AML-193 (cell line): ENCODE measurements around the gene NOSTRIN.
"Not testable (repeated sequence)": the region's sequence is repeated elsewhere in the genome, so short reads cannot be mapped to it uniquely, and the experiment has no call there.

Source experiments
- DNase-seq, 2 experiments: peaks; one replicate each; lab custom pipeline; 2025; lab: John Stamatoyannopoulos, UW

Gene NOSTRIN

DNA sequence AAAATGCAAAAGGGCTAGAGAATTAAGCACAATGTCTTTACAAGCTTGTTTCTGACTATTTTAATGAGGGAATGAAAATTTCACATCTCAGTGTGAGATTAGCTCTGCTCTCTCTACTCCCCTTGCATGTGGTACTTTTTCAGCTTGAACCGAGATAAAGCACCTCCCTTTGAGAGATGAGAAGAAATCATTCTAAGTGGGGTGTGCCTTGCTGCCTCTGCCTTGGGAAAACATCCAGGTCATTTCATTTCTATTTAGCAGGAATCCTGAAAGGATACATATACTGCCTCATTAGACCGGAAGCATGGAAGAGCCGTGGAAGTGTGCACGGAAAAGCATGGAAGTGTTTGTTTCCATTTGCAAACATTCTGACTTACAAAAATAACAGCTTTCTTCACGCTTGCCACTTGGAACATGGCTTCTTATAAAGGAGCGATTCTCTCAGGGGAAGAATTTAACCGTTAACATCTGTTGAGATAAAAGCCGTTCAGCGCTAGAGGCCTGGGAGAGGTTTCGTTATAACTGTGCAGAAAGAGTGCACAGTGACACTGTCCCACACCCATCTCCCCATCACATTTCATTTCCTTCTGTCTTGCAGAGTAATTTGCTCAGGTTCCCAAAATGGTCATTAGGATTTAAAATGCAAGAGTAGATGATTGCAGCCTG, 16.7 kb downstream of the NOSTRIN start:
- no peak for DNase-seq

DNA sequence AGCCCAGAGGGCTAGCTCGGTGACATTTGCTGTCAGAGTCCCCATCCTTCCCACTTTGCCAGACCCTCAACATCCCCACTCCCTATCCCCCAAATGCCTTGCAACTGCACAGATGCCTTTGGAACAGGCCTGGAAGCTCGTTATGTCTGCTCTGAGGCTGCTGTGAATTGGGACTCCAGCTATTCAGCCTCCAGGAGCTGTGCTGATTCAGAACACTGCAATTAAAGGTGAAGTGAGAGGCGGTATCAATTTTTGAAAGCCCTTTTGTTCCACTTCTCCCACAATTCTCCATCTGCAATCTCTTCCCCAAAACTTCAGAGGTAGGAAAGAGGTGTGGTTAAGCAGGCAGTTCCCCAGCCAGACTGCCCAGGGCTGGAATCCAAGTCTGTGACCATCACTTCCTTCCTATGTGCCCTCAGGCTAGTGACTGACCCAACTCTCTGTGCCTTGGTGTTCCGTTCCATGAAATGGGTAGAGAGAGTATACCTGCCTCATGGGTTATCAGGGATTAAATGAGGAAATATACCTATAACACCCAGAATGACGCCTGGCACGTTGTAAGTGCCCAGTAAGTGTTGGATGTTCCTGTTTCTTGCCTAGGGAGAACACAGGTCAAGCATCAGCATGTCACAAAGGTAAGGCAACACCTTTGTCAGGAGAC, 17.5 kb downstream of the NOSTRIN start:
- no peak for DNase-seq

DNA sequence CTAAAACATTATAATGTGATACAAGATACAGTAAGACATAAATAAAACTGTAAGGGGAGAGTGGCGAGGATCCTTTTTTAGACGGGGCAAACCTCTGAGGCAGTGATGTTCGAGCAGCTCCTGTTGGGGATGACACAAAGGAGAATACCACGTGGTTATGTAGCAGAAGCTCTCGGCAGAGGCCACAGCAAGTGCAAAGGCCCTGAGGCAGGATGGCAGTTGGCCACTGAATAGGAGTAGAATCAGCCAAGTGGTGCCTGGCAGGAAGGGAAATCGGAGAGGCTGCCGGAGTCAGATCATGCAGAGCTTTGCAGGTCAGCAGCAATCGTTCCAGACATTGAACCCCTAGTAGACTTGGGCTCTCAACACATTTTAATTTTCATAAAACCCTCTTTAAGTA, 19.1 kb downstream of the NOSTRIN start:
- DNase-seq: no peak

DNA sequence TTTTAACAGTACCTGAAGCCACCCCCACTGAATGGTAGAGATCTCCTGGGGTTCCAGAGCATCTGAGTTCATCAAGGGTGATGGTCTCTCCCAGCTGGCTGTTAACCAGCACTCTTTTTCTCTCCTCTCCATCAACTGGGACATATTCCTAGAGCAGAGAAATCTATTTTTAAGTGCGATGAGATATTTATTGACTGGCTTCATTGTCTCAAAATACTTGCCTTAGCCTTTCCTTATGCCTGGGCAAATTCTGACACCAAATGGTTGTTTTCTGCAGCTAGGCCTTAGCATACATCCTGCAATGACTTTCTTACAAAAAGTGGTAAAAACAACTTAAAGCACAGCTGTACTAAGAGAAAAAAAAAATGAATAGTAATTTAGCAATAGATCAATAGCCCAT, 19.6 kb downstream of the NOSTRIN start:
- DNase-seq: no peak

DNA sequence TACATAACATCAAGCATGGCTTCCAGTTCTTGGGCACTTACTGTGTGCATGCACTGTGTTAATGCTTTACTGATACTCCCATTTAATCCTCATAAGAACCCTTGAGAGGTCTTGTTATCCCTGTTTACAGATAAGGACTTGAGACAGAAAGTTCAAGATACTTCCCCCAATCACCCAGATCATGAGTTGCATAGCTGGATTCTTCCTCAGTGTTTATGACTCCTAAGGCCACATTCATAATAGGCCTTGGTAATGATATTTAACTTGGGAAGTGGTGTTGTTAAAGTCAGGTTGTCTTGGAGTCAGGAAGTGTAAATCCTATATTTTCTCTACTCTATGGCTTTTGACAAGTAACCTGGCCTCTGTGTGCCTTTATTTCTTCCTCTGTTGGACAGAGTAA, 22.7 kb downstream of the NOSTRIN start:
- DNase-seq: no peak

DNA sequence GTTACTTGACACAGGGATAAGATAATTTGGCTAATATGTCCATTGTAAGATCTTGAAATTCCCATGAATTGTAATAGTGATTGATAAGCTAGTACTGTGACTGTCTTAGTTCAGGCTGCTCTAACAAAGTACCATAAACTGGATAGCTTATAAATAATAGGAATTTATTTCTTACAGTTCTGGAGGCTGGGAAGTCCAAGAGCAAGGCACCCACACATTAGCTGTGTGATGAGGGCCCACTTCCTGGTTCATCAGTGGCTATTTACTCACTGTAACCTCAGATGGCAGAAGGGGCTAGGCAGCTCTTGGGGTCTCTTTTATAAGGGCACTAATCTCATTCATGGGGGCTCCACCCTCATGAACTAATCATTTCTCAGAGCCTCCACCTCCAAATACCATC, 28.5 kb downstream of the NOSTRIN start:
- DNase-seq: no peak

DNA sequence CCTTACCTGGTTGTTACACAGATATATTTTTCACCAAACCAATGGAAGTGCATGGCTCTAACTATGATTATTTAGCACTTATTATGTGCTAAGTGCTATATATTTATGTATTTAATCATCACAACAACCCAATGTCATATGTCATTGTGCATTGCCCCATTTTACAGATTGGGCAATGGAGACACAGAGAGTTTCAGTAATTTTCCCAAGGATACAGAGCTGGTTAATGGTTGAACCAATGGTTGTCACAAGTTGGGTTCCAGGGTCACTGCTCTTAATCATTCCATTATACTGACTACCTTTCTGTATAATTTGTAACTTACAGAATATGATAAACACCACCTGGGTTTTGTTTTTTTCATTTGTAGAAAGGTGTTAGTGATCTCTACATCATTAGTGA, 29.2 kb downstream of the NOSTRIN start:
- DNase-seq: no peak

DNA sequence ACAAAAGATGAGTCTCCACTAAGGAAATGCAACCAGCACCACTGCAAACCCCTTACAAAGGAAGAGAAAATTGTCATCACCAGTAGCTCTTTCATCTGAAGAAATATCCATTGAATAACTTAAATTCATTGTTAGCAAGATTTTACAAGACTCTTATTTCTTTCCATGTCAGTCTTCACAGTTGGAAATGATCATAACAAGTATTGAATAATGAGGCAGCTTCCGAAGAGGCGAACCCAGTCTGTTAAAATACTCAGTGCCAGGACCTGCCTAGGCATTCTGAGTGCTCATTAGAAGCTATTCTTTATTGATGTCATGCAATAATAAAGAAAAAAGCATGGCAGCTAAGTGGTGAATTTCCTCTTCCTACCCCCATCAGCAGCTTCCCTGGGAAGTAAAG, 33.5 kb downstream of the NOSTRIN start:
- DNase-seq: no peak

DNA sequence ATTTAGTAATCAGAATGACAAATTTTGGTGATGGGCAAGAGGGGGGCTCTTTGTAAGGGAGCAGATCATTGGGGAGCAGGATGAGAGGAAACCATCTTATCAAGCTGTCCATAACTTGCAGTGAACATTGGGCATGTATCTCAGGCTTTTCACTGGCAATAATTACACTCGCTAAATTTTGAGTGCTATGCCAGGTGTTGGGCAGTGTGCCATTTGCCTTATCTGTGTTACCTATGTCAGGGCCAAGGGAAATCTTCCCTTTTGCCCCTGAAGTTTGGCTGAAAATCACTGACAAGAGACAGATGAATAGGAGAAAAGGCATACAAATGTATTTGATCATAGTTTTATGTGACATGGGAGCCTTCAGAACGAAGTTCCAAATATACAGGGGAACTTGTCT, 39.0 kb downstream of the NOSTRIN start:
- no peak for DNase-seq

DNA sequence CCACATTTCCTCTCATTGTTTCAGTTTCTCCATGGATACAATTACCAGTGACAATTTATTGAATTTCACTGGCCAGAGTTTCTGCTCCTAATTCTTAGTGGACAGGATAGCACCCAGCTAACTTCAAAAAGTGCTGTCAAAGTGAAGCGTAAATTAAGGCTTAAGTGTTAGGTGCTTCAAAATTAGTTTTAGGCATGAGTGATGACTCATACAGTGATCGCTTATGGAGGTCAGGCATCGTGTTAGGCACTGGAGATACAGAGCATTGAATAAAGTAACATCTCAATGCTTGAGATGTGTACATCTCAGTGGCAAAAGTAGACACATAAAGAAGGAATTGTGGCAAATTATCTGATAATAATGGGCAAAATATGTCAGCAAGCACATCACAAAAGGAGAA, 40.8 kb downstream of the NOSTRIN start:
- DNase-seq: no peak

DNA sequence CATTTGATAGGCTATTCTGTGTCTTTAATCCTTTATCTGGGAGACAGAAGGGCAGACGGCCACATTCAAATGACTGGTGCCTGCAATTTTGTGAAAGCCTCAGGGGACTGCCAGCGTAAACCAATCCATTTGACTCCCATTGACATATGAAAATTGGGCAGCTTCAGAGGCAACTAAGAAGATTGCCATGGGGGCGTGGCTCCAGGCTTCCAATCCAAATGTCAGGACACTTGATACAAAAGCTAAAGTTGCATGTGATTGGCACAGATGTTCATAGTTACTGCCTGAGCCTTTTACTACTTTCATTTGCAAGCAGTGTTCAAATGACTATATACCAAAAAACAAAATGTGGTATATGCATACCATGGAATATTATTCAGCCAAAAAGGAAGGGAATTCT, 45.8 kb downstream of the NOSTRIN start:
- DNase-seq: no peak

DNA sequence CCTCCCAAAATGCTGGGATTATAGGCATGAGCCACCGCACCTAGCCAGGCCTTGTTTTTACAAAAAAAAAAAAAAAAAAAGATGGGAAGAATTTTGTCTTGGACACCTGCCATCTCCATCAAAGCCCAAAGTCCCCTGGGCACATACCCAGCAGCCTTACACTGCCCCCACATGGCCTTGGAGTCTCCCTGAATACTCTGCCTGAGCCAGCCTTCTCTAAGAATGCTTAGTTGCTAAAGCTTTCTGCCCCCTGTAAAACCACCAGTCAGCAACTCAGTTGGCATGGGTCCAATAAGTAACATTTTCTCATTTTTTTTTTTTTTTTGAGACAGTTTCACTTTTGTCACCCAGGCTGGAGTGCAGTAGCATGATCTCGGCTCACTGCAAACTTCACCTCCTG, 47.2 kb downstream of the NOSTRIN start:
- no peak for DNase-seq

DNA sequence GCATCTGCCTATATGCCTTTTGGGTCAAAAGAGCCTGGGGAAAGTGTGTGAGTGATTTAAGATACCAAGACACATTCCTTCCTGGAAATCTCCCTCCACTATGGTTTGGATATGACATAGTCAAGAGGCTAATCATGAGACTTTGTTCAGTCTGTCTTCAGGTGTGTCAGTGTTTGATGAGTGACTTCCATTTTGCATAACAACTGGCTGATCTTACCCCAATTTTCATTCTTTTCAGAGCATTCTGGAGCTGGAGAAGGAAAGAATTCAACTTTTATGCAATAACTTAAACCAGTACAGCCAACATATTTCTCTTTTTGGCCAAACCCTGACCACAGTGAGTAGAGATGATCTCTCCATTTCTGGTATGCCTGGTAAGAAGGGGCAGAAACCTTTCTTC, 48.4 kb downstream of the NOSTRIN start:
- DNase-seq: no peak

DNA sequence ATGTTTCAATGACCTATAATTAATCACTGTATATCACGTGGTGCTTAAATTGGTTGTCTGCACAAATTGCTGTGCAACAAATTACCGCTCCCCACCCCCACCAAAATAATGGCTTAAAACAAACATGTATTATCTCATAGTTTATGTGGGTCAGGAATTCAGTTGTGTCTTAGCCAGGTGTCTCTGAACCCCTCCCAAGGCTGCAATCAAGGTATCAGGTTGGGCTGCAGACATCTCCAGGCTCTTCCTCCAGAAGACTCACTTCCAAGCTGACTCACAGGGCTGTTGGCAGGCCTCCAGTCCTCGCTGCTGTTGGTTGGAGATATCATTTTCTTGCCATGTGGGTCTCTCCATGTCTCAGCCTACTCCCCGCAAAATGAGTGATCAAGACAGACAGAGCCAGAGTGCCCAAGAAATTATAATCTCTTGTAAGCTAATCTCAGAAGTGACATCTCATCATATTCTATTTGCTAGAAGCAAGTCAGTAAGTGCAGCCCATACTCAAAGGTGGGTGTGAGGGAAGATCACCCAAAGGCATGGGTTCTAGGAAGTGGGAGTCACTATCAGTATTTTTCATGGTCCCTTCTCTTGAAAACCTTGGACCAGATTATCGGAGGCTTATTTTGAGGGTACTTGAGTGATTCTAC, 49.4 kb downstream of the NOSTRIN start:
- DNase-seq: no peak

DNA sequence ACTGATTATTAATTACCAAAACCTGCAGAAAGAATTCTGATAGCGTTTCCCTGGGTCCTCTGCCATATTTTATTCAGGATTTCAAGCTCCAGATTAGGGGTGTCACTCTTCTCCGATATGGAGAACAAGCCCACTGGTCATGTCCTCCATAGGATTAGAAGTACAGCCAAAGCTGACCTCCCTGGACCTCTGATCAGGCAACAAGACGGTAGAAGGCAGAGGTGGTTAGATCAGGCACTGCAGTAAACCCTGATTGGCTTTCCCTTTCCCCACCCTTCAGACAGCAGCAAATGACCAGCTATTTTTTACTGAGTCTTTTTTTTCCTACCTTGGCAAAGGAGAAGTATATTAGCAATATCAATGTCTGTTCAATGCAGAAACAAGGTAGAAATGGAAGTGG, 50.0 kb downstream of the NOSTRIN start:
- no peak for DNase-seq

DNA sequence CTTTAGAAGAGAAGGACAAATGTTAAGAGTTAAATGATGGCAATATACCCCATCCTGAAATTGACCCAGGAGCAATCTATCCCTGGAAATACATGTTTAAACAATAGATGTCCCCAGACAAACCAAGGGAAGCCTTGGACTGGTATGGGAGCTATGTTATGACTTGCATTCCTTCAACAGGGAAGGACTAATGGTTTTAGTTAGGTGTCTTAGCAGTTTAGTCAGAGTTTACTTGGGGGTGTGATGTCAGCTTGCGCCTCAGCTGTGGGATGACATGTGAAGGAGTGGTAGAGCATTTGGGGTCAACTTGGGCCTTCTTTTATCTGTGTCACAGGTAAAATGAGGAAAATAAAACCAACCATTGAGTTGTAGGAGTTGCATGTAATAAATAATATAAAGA, 51.0 kb downstream of the NOSTRIN start:
- no peak for DNase-seq

DNA sequence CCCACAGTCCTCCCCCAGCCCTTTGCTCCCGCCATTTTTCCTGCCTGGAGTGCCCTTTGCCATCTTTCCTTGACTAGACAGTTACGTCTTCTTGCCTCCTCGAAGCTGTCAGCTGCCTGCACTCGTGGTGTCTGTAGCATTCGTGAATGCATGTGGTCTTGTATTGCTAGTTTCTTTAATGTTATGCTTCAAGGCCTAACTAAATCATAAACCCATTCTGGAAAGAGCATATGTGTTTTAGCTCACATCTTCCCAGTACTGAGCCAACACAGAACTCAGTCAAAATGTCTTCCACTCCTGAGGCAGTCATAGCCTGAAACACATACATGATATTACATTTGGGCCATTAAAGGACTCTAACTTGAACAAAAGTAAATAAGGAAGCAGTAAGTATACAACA, 52.2 kb downstream of the NOSTRIN start:
- no peak for DNase-seq

DNA sequence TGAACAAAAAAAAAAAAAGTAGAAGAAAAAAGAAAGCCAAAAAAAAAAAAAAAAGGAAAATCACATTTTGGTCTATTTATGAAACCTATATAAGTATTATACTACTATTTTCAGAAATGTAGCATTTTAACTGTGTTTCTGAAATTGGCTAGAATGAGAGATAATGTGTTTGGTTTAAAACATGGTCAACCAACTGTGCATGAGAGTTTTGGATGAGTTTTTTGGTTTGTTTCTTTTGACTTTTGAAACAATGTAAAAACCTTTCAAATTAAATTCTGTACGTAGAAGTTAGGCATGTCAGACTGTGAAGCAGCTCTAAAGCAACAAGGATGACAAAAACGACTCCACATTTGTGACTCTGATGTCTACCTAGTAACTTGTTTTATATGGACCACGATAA, 53.2 kb downstream of the NOSTRIN start:
- no peak for DNase-seq

DNA sequence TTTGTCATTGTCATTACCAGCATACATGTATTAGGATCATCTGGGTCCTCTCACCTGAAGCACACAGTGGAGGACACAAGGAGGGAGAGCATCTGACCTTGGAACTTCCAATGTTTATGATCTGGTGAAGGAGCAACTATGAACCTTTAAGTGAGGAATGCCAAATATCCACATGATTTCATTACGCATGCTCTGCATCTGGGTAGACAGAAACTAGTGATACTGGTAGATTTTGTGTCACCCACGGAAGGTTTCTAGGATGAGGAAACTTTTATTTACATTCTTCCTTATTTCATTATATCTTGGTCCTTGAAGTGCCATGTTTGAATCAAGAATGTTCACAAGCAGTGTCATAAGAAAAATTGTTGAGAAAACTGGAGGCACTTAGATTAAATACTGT, 55.7 kb downstream of the NOSTRIN start:
- DNase-seq: no peak

DNA sequence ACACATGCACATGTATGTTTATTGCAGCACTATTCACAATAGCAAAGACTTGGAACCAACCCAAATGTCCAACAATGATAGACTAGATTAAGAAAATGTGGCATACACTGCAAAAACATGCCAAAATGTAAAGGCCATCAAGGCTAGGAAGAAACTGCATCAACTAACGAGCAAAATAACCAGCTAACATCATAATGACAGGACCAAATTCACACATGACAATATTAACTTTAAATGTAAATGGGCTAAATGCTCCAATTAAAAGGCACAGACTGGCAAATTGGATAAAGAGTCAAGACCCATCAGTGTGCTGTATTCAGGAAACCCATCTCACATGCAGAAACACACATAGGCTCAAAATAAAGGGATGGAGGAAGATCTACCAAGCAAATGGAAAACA, 64.7 kb downstream of the NOSTRIN start:
- DNase-seq: not testable (repeated sequence)

DNA sequence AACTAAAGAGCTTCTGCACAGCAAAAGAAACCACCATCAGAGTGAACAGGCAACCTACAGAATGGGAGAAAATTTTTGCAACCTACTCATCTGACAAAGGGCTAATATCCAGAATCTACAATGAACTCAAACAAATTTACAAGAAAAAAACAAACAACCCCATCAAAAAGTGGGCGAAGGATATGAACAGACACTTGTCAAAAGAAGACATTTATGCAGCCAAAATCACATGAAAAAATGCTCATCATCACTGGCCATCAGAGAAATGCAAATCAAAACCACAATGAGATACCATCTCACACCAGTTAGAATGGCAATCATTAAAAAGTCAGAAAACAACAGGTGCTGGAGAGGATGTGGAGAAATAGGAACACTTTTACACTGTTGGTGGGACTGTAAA, 67.9 kb downstream of the NOSTRIN start:
- DNase-seq: not testable (repeated sequence)

DNA sequence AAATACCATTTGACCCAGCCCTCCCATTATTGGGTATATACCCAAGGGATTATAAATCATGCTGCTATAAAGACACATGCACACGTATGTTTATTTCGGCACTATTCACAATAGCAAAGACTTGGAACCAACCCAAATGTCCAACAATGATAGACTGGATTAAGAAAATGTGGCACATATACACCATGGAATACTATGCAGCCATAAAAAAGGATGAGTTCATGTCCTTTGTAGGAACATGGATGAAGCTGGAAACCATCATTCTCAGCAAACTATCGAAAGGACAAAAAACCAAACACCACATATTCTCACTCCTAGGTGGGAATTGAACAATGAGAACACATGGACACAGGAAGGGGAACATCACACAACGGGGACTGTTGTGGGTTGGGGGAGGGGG, 68.4 kb downstream of the NOSTRIN start:
- not testable (repeated sequence) for DNase-seq

DNA sequence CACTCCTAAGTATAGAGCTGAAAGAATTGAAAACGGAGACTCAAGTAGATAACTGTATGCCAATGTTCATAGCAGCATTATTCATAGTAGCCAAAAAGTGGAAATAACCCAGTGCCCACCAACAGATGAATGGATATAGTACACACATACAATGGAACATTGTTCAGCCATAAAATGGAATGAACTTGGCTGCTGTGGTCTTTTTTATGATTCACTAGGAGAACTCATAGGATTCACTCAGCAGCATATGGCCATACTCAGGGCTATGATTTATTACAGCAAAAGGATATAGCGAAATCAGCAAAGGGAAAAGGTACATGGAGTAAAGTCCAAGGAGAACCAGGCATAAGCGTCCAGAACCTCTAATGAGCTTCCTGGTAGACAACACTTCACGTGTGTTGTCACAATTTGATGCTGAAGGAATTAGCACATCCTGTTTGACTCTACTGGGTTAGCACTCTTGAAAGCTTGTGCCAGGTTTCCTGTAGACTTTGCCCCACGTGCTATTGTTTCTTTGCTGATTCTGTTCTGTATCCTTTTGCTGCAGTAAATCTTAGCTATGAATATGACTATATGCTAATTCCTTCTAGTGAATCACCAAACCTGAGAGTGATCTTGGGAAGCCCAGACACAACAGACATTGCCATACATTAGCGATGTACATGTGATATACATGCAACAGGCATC, 72.1 kb downstream of the NOSTRIN start:
- DNase-seq: no peak
